AG09319 (cell line): Measurements from ENCODE around the gene DRAP1.
A peak's percentile ranks its signal among the peaks of the same experiment; 100 is the strongest.

ENCODE experiments used
- DNase-seq: peaks from one replicate; pipeline ENCODE4 v3.0.0-alpha.2; 2010; ENCODE audit warnings: low read depth; ENCODE audit errors: extremely low read depth
- TF ChIP-seq, protein P1 (sequence below): IDR thresholded peaks from 2 replicates; pipeline ENCODE4 v1.5.1; 2011; ENCODE audit warnings: low read depth, mild to moderate bottlenecking, inconsistent platforms, low read length, moderate library complexity

Gene DRAP1, protein sequence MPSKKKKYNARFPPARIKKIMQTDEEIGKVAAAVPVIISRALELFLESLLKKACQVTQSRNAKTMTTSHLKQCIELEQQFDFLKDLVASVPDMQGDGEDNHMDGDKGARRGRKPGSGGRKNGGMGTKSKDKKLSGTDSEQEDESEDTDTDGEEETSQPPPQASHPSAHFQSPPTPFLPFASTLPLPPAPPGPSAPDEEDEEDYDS

DNA sequence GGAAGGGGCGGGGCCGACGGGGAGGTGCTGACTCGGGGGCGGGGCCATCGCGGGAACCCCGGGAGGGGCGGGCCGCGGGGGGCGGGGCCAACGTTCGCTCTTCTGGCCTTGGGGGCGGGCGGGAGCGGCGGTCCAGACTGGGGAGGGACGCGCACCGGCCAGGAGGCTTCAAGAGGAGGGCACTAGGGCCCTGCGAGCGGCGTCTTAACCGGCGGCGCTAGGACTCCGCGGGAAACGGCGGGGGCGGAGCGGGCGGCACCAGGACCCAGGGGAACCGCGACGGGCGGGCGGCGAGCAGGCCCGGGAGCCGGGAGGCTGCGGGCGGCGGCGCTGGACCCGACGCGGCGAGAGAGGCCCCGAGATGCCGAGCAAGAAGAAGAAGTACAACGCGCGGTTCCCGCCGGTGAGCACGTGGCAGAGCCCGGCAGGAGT, at the start of gene DRAP1:
Gene DRAP1 (plus strand): TSS at position 286 of the 432 bp plus-strand sequence. CDS start 76 bp downstream, at position 362.
- DNase-seq = peak; percentile 97
- TF ChIP-seq, protein P1, sequence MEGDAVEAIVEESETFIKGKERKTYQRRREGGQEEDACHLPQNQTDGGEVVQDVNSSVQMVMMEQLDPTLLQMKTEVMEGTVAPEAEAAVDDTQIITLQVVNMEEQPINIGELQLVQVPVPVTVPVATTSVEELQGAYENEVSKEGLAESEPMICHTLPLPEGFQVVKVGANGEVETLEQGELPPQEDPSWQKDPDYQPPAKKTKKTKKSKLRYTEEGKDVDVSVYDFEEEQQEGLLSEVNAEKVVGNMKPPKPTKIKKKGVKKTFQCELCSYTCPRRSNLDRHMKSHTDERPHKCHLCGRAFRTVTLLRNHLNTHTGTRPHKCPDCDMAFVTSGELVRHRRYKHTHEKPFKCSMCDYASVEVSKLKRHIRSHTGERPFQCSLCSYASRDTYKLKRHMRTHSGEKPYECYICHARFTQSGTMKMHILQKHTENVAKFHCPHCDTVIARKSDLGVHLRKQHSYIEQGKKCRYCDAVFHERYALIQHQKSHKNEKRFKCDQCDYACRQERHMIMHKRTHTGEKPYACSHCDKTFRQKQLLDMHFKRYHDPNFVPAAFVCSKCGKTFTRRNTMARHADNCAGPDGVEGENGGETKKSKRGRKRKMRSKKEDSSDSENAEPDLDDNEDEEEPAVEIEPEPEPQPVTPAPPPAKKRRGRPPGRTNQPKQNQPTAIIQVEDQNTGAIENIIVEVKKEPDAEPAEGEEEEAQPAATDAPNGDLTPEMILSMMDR = no peak

DNA sequence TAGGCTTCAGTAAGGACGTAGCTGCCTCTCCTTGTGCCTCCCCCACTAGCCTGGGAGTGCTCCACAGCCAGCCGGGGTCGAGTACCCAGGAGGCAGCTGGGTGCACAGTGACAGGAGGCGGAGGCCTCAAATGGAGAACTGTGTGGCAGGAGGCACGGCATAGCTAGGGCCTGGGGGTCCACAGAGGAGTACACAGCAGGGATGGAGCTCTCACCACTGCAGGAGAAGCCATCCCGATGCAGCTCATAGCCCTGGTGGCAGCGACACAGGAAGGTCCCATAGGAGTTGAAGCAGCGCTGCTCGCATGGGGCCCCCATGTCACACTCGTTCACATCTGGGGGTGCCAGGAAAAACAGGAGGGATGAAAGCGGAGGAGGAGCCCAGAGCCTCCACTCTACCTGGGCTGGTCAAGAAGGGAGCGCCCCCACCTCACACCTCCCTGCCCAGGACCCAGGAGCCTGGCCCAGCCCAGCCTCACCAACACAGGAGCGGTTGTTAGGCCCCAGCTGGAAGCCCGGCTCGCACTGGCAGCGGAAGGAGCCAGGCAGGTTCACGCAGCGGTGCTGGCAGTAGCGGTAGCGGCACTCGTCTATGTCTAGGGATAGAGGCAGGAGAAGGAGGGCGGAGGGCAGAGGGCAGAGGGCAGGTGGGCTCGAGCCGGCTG, 49.5 kb upstream of the DRAP1 start:
- TF ChIP-seq, protein P1 = no peak
- no peak for DNase-seq

DNA sequence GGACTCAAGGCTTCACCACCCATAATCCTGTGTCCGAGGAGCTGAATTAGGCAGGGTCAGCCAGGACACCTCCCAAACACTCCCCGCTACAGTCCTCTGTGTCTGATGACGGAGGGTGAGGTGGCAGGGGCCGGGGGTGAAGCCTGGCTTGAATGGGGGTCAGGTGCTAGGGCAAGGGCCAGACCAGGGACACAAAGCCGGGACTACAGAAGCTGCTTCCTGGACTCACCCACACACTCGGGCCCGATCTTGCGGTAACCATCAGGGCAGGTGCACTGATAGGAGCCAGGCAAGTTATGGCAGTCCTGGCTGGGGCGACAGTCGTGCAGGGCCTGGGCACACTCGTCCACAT, 48.9 kb upstream of the DRAP1 start:
- TF ChIP-seq, protein P1 = no peak
- no peak for DNase-seq

DNA sequence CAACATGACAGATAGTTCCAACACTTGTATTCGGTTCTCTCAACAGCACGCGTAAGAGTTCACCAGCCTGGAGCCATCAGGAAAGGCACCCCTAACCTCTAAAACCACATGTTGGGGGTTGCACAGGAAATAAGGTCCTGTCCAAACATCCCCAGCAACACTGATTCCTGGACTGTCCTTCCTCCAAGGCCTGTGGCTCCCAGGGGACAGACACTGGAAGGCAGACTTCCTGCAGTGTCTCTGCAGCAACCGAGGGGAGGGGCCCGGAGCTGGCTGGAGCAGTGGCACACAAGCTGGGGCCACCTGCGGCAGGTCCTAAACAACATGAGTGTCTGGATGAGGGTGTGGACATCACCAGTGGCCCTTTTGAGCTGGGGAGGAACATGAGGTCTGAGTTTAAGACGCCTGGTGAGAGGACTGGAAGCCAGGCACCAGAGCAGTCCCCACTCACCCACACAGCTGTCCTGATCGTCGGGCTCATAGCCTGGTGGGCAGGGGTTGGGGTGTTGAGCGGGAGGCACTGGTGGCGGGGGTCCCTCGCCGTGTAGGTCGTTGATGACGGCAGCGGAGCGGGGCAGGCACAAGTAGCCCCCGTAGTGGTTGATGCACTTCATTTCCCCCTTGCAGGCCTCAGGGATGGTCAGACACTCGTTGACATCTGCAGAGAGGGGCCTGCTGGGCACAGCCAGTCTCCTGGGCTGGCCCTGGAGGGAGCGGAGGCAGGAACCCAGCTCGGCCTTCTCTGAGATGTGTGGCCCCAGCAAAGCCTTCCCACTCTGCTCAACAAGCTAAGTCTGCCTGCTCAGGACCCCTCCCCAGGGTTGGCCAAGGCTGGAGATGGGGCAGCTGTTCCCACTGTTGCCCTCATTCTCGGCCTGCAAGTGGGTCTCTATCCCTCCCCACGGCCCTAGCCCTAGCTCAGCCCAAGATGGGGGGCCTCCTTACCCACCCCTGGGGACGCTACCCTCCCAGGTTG, 48.2 kb upstream of the DRAP1 start:
- no peak for DNase-seq
- TF ChIP-seq, protein P1 = no peak

DNA sequence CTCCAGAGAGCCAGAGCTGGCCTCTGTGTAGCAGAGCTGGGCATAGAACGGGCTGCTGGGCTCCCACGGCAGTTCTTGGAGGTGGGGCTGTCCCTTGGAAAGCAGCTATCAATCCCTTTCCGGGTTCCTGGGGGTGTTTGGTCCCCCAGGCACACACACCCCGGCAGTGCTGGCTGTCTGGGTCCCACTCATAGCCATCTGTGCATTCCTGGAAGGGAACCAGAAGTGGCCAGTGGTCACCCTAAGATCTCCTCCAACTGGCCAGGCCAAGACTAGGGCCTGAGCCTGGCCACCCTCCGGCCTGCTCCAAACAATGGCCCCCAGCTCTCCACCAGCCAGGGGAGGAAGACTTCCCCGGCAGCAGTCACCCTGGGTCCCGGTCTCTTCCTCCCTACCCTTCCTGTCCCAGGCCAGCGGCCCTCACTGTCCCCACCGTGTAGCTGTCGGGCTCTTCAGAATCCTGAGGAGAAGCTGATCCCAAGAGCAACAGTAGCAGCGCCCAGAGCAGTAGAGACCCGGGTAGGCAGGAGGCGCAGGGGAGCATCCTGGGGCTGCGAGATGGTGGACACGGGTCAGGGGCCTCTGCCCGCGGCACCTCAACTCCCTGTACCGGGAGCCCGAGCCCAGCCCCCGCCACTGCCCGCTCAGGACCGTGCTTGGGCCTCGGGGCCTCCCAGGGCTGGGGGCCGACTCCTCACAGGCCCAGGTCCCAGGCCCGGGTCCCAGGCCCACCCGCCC, 47.2 kb upstream of the DRAP1 start:
- DNase-seq = no peak
- TF ChIP-seq, protein P1 = peak; percentile 26

DNA sequence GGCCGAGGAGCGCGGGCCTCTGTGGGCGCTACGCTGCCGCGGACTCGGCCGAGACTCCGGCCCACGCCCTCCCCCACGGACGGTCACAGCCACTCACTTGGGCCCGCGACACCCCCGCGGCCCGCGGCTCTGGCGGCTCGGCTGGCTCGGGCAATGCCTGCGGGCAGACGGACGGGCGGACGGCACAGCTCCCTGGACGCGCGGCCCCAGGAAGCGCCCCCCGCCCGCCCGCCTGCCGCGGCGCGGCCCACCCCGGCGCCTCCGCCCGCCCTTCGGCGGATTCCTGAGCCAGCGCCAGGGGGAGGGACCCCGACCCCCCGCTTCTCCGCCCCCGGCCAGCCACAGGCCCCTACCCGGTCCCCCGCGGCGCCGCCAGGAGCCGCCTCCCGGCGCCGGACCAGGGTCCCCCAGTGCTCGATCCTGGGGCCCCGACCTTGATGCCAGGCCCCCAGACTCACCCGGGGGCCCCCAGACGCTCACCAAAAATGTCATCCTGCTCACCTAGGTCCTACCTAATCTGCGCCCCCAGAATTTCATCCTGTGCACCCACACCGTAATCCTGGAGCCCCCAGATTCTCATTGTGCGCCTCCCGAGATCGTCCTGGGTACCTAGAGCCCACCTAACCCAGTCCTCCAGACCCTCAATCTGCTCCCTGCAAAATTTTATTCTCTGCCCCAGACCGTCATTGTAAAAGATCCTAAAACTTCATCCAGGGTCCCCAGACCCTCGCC, 46.5 kb upstream of the DRAP1 start, which contains the start of gene EFEMP2:
Gene EFEMP2 (minus strand): TSS at position 215 of the 732 bp plus-strand sequence. CDS start 446 bp downstream, outside the sequence.
- TF ChIP-seq, protein P1 = no peak
- DNase-seq = no peak
